ENCODE data around the gene NPIPB12. TPM values are rescaled to one million over a fixed set of nuclear protein-coding genes. Genes with fewer than 3 reads are reported as not detected.
"Not testable (repeated sequence)": the region's sequence is repeated elsewhere in the genome, so short reads cannot be mapped to it uniquely, and the experiment has no call there.

NPIPB12 gene
- total and polyA plus RNA-seq, 2 donors (not counting 1 experiment from before 2014, with no cell fraction given) = 4.7 to 10.2 TPM

DNA sequence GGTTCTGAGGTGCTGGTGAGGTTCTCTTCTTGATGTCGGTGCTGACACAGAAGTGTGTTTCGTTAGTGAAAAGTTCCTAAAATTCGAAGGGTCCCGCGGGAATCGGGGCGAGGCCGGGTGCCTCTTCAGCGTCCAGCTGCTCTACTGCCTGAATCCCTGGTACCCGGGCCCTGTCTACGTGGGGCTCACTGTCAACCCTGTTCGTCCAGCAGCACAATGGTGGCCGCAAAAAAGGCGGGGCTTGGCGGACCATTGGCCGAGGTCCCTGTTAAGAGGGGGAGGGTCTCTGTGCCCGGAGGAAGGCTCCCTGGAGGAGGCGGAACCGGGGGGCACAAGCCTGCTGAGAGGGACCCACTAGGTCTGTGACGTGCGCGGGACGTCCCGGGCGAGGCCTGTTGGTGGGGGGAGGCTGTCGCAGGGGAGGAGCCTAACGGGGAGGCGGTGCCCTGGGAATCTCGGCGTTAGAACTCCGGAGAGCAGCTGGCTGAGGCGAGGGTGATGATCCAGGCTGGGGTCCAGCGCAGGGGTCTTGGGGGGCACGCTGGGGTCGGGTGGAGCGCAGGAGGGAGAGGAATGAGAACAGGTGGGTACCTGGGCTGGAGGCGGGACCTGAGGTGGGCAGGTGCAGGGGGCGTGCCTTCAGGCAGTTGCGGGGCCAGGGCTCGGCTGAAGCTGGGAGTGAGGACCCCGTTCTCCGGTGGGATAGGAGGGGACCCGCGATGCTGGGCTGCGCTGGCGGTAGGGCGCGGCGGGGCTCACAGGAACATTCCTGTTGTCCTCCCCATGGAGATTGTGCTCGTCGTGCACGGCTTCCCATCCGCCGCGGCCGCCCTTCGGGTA lies 40.0 kb downstream of the NPIPB12 start:
- H3K27ac ChIP-seq (ENCODE audit: insufficient read depth, low read length); H3K4me3 ChIP-seq (replicated peaks in 1 of 4; ENCODE audit: control extremely low read depth in 1 of 4, insufficient read depth in 1 of 4, low read depth in 3 of 4, low read length in 4 of 4); H3K4me1 ChIP-seq (ENCODE audit: control insufficient read depth, extremely low read depth, insufficient read depth, low read length); H3K4me2 ChIP-seq (ENCODE audit: extremely low read depth, insufficient read depth, low read length); H3K9ac ChIP-seq (ENCODE audit: insufficient read depth, low read length); H3K9me3 ChIP-seq (ENCODE audit: control insufficient read depth, insufficient read depth, low read depth, low read length); H2AFZ ChIP-seq (ENCODE audit: low read length); H3K27me3 ChIP-seq (ENCODE audit: control insufficient read depth, insufficient read depth, low read length); H4K20me1 ChIP-seq (ENCODE audit: control insufficient read depth, extremely low read depth, insufficient read depth, low read length); H3K36me3 ChIP-seq (ENCODE audit: control insufficient read depth, insufficient read depth, low read length); DNase-seq (ENCODE audit: low read depth in 2 of 2); H3K79me2 ChIP-seq (ENCODE audit: control insufficient read depth, insufficient read depth, low read length): not testable (repeated sequence)

DNA sequence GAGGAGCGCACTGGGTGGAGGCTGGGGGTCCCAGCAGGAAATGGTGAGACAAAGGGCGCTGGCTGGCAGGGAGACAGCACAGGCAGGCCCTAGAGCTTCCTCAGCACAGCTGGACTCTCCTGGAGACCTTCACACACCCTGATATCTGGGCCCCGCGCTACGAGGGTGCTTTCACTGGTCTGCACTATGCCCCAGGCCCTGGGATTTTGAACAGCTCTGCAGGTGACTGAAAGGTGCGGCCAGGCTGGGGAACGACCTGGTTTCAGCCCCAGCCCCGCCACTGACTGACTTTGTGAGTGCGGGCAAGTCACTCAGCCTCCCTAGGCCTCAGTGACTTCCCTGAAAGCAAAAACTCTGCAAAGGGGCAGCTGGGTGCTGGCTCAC lies 45.6 kb downstream of the NPIPB12 start:
- not testable (repeated sequence) for H2AFZ ChIP-seq (ENCODE audit: low read length); H3K79me2 ChIP-seq (ENCODE audit: control insufficient read depth, insufficient read depth, low read length); H3K27me3 ChIP-seq (ENCODE audit: control insufficient read depth, insufficient read depth, low read length); H3K36me3 ChIP-seq (ENCODE audit: control insufficient read depth, insufficient read depth, low read length); H3K4me2 ChIP-seq (ENCODE audit: extremely low read depth, insufficient read depth, low read length); H3K27ac ChIP-seq (ENCODE audit: insufficient read depth, low read length); H3K9me3 ChIP-seq (ENCODE audit: control insufficient read depth, insufficient read depth, low read depth, low read length); H3K4me1 ChIP-seq (ENCODE audit: control insufficient read depth, extremely low read depth, insufficient read depth, low read length); H4K20me1 ChIP-seq (ENCODE audit: control insufficient read depth, extremely low read depth, insufficient read depth, low read length); H3K4me3 ChIP-seq (replicated peaks in 1 of 4; ENCODE audit: control extremely low read depth in 1 of 4, insufficient read depth in 1 of 4, low read depth in 3 of 4, low read length in 4 of 4); DNase-seq (ENCODE audit: low read depth in 2 of 2); H3K9ac ChIP-seq (ENCODE audit: insufficient read depth, low read length)

DNA sequence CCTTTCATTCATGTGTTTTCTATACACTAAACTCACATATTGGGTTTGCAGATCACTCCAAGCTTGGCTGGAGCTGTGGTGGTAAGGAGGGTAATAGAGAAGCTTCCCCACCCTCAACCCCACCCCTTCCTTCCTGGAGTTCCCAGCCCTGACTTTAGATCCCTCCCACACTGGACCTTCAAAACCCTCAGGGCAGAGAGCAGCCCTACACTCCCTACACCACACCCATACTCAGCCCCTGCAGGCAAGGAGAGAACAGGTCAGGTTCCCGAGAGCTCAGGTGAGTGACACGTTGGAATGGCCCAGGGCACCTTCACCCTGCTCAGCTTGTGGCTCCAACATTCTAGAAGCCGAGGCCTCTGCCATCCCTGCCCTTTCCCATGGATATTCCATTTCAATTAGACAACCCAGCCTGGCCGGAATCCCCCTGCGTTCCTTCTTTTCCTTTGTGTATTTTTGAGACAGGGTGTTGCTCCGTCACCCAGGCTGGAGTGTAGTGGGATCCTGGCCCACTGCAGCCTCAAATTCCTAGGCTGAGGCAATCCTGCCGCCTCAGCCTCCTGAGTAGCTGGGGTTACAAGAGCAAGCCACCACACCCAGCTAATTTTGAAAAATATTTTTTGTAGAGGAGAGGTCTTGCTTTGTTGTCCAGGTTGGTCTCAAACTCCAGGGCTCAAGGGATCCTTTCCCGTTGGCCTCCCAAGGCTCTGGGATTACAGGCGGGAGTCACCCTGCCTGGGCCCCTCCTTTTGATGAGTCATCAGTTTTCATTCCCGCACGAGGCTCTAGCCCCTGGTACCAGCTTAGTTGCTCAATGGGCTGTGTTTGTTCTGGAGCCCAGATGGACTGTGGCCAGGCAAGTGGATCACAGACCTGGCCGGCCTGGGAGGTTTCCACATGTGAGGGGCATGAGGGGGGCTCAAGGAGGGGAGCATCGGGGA lies 46.2 kb downstream of the NPIPB12 start, which contains the start of gene SULT1A4:
SULT1A4 (plus strand) TSS at position 208 of the 941 bp plus-strand sequence. CDS start 1,473 bp downstream, outside the sequence.
- H3K4me2 ChIP-seq (ENCODE audit: extremely low read depth, insufficient read depth, low read length); H3K79me2 ChIP-seq (ENCODE audit: control insufficient read depth, insufficient read depth, low read length); H3K4me1 ChIP-seq (ENCODE audit: control insufficient read depth, extremely low read depth, insufficient read depth, low read length); H3K27me3 ChIP-seq (ENCODE audit: control insufficient read depth, insufficient read depth, low read length); H3K4me3 ChIP-seq (replicated peaks in 1 of 4; ENCODE audit: control extremely low read depth in 1 of 4, insufficient read depth in 1 of 4, low read depth in 3 of 4, low read length in 4 of 4); H3K9me3 ChIP-seq (ENCODE audit: control insufficient read depth, insufficient read depth, low read depth, low read length); H3K36me3 ChIP-seq (ENCODE audit: control insufficient read depth, insufficient read depth, low read length); H4K20me1 ChIP-seq (ENCODE audit: control insufficient read depth, extremely low read depth, insufficient read depth, low read length); DNase-seq (ENCODE audit: low read depth in 2 of 2); H3K9ac ChIP-seq (ENCODE audit: insufficient read depth, low read length); H3K27ac ChIP-seq (ENCODE audit: insufficient read depth, low read length); H2AFZ ChIP-seq (ENCODE audit: low read length): not testable (repeated sequence)

DNA sequence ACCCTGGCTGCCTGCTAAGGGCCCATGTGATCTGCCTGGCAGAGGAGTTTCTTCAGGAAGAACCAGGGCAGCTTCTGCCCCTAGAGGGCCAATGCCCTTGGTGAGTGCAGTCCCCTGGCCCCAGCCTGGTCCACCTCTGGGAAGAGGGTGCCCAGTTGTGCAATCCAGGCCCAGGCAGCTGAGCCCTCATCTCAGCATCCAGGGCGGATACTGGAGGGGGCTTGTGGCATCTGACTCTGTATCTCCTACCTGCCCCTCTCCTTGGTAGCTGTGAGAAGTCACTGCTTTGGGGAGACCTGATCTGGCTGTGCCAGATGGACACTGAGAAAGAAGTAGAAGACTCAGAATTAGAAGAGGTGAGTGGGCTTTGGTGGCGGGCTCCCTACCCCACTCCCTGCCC lies 48.5 kb downstream of the NPIPB12 start:
- H3K36me3 ChIP-seq (ENCODE audit: control insufficient read depth, insufficient read depth, low read length); H3K4me3 ChIP-seq (replicated peaks in 1 of 4; ENCODE audit: control extremely low read depth in 1 of 4, insufficient read depth in 1 of 4, low read depth in 3 of 4, low read length in 4 of 4); H3K79me2 ChIP-seq (ENCODE audit: control insufficient read depth, insufficient read depth, low read length); H2AFZ ChIP-seq (ENCODE audit: low read length); DNase-seq (ENCODE audit: low read depth in 2 of 2); H3K27ac ChIP-seq (ENCODE audit: insufficient read depth, low read length); H3K4me1 ChIP-seq (ENCODE audit: control insufficient read depth, extremely low read depth, insufficient read depth, low read length); H3K27me3 ChIP-seq (ENCODE audit: control insufficient read depth, insufficient read depth, low read length); H3K4me2 ChIP-seq (ENCODE audit: extremely low read depth, insufficient read depth, low read length); H3K9ac ChIP-seq (ENCODE audit: insufficient read depth, low read length); H4K20me1 ChIP-seq (ENCODE audit: control insufficient read depth, extremely low read depth, insufficient read depth, low read length); H3K9me3 ChIP-seq (ENCODE audit: control insufficient read depth, insufficient read depth, low read depth, low read length): not testable (repeated sequence)

DNA sequence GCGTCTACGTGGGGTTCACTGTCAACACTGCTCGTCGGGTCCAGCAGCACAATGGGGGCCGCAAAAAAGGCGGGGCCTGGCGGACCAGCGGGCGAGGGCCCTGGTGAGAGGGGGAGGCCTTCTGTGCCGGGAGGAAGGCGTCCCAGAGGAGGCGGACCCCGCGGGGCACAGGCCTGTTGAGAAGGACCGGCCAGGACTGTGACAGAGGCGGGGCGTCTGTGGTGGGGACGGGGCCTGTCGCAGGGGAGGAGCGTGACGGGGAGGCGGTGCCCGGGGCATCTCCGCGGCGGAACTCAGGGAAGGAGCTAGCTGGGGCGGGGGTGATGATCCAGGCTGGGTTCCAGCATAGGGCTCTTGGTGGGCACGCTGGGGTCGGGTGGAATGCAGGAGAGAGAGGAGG lies 51.4 kb downstream of the NPIPB12 start:
- not testable (repeated sequence) for H3K4me1 ChIP-seq (ENCODE audit: control insufficient read depth, extremely low read depth, insufficient read depth, low read length); H3K9me3 ChIP-seq (ENCODE audit: control insufficient read depth, insufficient read depth, low read depth, low read length); H3K79me2 ChIP-seq (ENCODE audit: control insufficient read depth, insufficient read depth, low read length); H4K20me1 ChIP-seq (ENCODE audit: control insufficient read depth, extremely low read depth, insufficient read depth, low read length); H3K4me3 ChIP-seq (replicated peaks in 1 of 4; ENCODE audit: control extremely low read depth in 1 of 4, insufficient read depth in 1 of 4, low read depth in 3 of 4, low read length in 4 of 4); H3K4me2 ChIP-seq (ENCODE audit: extremely low read depth, insufficient read depth, low read length); H3K27ac ChIP-seq (ENCODE audit: insufficient read depth, low read length); H3K27me3 ChIP-seq (ENCODE audit: control insufficient read depth, insufficient read depth, low read length); H3K9ac ChIP-seq (ENCODE audit: insufficient read depth, low read length); H2AFZ ChIP-seq (ENCODE audit: low read length); H3K36me3 ChIP-seq (ENCODE audit: control insufficient read depth, insufficient read depth, low read length); DNase-seq (ENCODE audit: low read depth in 2 of 2)

DNA sequence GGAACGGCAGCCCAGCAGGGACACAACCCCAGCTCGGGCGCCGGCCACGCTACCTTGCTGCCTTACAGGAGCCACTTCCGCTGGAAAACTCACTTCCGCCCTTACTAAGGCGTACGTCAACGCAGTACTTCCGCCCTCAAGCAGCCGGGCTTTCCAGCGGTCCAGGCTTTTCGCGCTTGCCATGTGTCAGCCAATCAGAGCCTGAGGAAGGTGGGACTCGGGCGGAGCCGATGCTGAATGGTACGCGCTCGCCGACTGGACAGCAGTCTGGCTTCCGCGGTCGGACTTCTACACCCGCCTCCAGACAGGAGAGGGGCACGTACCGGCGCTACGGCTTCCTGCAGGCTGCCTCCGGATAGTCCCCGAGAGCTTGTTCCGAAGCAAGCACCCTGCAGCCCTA lies 51.9 kb downstream of the NPIPB12 start, which contains the start of the genes BOLA2 and SLX1B:
BOLA2 (minus strand) TSS at position 83 of the 400 bp plus-strand sequence. CDS start 98 bp downstream, outside the sequence.
SLX1B (plus strand) TSS at position 265 of the 400 bp plus-strand sequence.
- not testable (repeated sequence) for H3K9ac ChIP-seq (ENCODE audit: insufficient read depth, low read length); H3K36me3 ChIP-seq (ENCODE audit: control insufficient read depth, insufficient read depth, low read length); H3K27me3 ChIP-seq (ENCODE audit: control insufficient read depth, insufficient read depth, low read length); H3K27ac ChIP-seq (ENCODE audit: insufficient read depth, low read length); DNase-seq (ENCODE audit: low read depth in 2 of 2); H3K9me3 ChIP-seq (ENCODE audit: control insufficient read depth, insufficient read depth, low read depth, low read length); H2AFZ ChIP-seq (ENCODE audit: low read length); H3K79me2 ChIP-seq (ENCODE audit: control insufficient read depth, insufficient read depth, low read length); H3K4me1 ChIP-seq (ENCODE audit: control insufficient read depth, extremely low read depth, insufficient read depth, low read length); H3K4me2 ChIP-seq (ENCODE audit: extremely low read depth, insufficient read depth, low read length); H4K20me1 ChIP-seq (ENCODE audit: control insufficient read depth, extremely low read depth, insufficient read depth, low read length); H3K4me3 ChIP-seq (replicated peaks in 1 of 4; ENCODE audit: control extremely low read depth in 1 of 4, insufficient read depth in 1 of 4, low read depth in 3 of 4, low read length in 4 of 4)
